Left lung (tissue), 10 donors: ENCODE data around the gene IL1R2. TPM values are rescaled to one million over a fixed set of nuclear protein-coding genes. Genes with fewer than 3 reads are reported as not detected.
A peak's percentile ranks its signal among the peaks of the same experiment; 100 is the strongest.

ENCODE experiments used
- ATAC-seq: fragments of 200-7000 bp; cut with Tn5 transposase; one replicate; pipeline ENCODE4 v1.9.1; 2020; ENCODE audit warnings: moderate library complexity
- DNase-seq, 4 donors: peaks; one replicate each; pipeline ENCODE4 v3.0.0-alpha.2; 2013 to 2020
- H3K27ac ChIP-seq, 2 donors: fragments of 200-600 bp; sonication (generic) in 1 of 2; one replicate each; pipeline versions ENCODE4 v1.5.0 to v1.8.0; 2020 to 2021
- H3K27me3 ChIP-seq, 2 donors: fragments of 200-600 bp; sonication (generic) in 1 of 2; one replicate each; pipeline versions ENCODE4 v1.5.0 to v1.8.0; 2020 to 2021
- H3K36me3 ChIP-seq, 2 donors: fragments of 200-600 bp; sonication (generic) in 1 of 2; one replicate each; pipeline versions ENCODE4 v1.5.0 to v1.8.0; 2020 to 2021
- H3K4me1 ChIP-seq, 2 donors: fragments of 200-600 bp; one replicate each; pipeline ENCODE4 v1.8.0; 2021
- H3K4me3 ChIP-seq, 2 donors: fragments of 200-600 bp; sonication (generic) in 1 of 2; one replicate each; pipeline versions ENCODE4 v1.5.0 to v1.8.0; 2020 to 2021; ENCODE audit warnings: mild to moderate bottlenecking in 1 of 2
- H3K9me3 ChIP-seq, 2 donors: fragments of 200-600 bp; sonication (generic) in 1 of 2; one replicate each; pipeline versions ENCODE4 v1.5.0 to v1.8.0; 2020 to 2021
- intact Hi-C, 2 donors: fragments of 100-400 bp; cut with DNase I; formaldehyde crosslinking; loops; one replicate each; pipeline versions ENCODE4 v1.11.2 to v1.14.2; 2022
- polyA plus RNA-seq, 6 donors: library from polyadenylated mRNA; unstranded; fragments of 120-200 nt; gene quantifications; one replicate each; pipeline ENCODE4 v1.2.1, GENCODE V29; 2013; ENCODE audit not compliant: insufficient read length in 6 of 6
- total RNA-seq, 2 donors: library from RNA; stranded (reverse); fragmentation: NEBNext Ultra II Directional; extraction: Animal tissue kit (Norgen Biotek cat#: 25700); gene quantifications; one replicate each; pipeline ENCODE4 v1.2.1, GENCODE V29; 2021
- TF ChIP-seq, protein P1 (sequence below), 2 donors: fragments of 200-600 bp; sonication (generic) in 1 of 2; IDR thresholded peaks; one replicate each; pipeline versions ENCODE4 v1.5.0 to v1.8.0; 2021; ENCODE audit warnings: antibody characterized with exemption in 2 of 2
- donor health status: DM: no; HTN: yes; CAD: no.
- donor health status: DM: no; HTN: no; CAD: no.

The IL1R2 gene
- total and polyA plus RNA-seq, 8 donors: 0.52 to 195 (median 0.80) TPM

DNA sequence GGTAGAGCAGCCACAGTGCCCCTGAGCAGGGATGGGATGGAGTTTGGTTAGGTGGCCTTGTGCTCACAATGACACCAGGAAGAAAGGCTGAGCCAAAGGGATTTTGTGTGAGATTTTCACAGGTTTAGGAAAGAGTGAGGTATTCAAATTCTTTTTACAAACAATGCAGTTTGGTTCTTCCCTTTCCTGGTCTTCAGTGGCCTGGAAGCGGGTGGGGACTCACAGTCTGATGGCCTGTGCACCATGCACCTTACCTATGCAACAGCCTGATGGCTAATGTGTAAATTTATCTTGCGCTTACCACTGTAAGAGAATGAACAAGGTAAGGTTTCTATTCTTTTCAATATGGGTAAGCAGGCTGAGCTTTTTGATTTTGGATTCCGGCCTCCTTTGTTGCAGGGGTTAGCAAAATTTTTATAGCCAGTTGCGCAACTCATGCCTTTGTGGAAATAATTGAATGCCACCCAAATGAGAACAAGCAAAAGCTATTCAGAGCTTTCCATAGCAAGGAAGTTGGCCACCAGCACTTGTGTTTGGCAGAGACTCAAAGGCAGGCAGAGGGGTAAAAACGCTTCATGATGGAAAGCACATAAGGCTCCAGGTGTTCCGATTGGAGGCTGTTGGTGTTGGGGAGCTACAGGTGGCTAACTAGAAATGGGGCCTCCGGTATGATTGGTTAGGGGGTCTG, 23.8 kb upstream of the IL1R2 start:
- TF ChIP-seq, protein P1, sequence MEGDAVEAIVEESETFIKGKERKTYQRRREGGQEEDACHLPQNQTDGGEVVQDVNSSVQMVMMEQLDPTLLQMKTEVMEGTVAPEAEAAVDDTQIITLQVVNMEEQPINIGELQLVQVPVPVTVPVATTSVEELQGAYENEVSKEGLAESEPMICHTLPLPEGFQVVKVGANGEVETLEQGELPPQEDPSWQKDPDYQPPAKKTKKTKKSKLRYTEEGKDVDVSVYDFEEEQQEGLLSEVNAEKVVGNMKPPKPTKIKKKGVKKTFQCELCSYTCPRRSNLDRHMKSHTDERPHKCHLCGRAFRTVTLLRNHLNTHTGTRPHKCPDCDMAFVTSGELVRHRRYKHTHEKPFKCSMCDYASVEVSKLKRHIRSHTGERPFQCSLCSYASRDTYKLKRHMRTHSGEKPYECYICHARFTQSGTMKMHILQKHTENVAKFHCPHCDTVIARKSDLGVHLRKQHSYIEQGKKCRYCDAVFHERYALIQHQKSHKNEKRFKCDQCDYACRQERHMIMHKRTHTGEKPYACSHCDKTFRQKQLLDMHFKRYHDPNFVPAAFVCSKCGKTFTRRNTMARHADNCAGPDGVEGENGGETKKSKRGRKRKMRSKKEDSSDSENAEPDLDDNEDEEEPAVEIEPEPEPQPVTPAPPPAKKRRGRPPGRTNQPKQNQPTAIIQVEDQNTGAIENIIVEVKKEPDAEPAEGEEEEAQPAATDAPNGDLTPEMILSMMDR (IDR thresholded peaks at IDR 0.05): no peak
- H3K9me3 ChIP-seq: no peaks in the 10 kb centered on the region
- H3K4me3 ChIP-seq: no peak overlapping the region
- no peaks in the 10 kb centered on the region for H3K27me3 ChIP-seq
- H3K27ac ChIP-seq: no peak overlapping the region
- H3K4me1 ChIP-seq: peaks cover 6 to 49% of the 10 kb centered on the region in 2 donors
- peak; percentile 40 for ATAC-seq
- H3K36me3 ChIP-seq: no peaks in the 10 kb centered on the region
- intact Hi-C loops: no loop called here
- peak in 2 of 4 donors; percentile 38 to 64 for DNase-seq

DNA sequence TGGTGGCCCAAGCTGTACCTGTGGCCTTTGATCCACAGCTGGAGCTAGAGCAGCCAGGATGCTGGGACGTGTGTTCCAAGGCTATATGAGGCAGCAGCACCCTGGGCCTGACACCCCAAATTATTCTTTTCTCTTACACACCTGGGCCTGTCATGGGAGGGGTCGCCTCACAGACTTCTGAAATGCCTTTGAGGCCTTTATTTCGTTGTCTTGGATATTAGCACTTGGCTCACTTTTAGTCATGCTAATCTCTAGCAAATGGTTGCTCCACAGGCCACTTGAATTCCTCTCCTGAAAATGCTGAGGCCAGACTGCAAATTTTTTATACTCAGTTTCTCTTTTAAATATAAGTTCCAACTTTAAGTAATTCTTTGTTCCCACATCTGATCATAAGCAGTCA, 22.0 kb upstream of the IL1R2 start:
- no peaks in the 10 kb centered on the region for H3K36me3 ChIP-seq
- ATAC-seq (no peak), DNase-seq (no peak)
- no peak overlapping the region for H3K27ac ChIP-seq
- H3K4me3 ChIP-seq: no peak overlapping the region
- H3K27me3 ChIP-seq: no peaks in the 10 kb centered on the region
- TF ChIP-seq, protein P1 (IDR thresholded peaks at IDR 0.05): no peak
- intact Hi-C loops: no loop called here
- no peaks in the 10 kb centered on the region for H3K9me3 ChIP-seq
- peaks cover 6 to 56% of the 10 kb centered on the region in 2 donors for H3K4me1 ChIP-seq

DNA sequence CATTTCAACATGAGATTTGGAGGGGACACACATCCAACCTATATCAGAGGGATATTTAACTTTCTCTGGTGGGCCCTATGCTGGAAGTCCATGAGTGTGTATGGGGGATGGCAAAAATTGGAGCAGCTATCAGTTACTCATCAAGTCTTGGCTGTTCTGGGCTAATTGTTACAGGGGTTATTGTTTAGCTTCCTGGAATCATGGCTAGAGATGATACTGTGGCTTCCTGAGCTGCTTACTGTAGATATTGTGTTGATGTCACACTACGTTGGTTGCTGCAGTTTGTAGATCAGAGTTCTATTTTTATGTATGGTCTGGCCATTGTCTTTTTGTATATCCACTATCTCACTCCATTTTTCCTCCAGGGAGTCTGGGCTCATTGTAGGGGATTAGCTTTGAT, 20.9 kb upstream of the IL1R2 start:
- Histone ChIP-seq H3K27ac (no peak overlapping the region), H3K27me3 (no peaks in the 10 kb centered on the region), H3K9me3 (no peaks in the 10 kb centered on the region), H3K36me3 (no peaks in the 10 kb centered on the region), H3K4me3 (no peak overlapping the region), H3K4me1 (peaks cover 6 to 57% of the 10 kb centered on the region in 2 donors)
- no peak for DNase-seq
- intact Hi-C loops: no loop called here
- TF ChIP-seq, protein P1 (IDR thresholded peaks at IDR 0.05): no peak
- no peak for ATAC-seq

DNA sequence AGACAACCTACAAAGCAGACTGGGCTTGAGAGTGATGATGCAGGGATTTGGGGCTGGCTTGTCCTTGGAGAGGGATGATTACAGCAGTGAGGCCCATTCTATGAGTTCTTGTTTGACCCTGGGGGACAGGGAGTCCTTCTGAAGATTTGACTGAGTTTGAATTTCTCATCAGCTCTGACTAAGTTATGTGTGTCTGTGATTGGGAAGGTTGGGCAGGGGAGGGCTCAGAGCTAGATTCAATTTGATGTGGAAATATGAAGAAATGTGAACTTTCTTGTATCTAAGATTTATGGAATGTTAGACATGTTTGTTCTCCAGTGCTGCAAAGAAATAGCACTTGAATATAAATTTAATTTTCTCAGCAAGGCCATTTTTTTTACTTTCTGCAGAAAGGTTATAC, 19.9 kb upstream of the IL1R2 start:
- Histone ChIP-seq H3K36me3 (no peaks in the 10 kb centered on the region), H3K4me3 (no peak overlapping the region), H3K4me1 (peaks cover 6 to 53% of the 10 kb centered on the region in 2 donors), H3K9me3 (no peaks in the 10 kb centered on the region), H3K27ac (peak overlapping the region in 1 of 2 donors; percentile 84), H3K27me3 (no peaks in the 10 kb centered on the region)
- ATAC-seq (no peak), DNase-seq (no peak)
- TF ChIP-seq, protein P1 (IDR thresholded peaks at IDR 0.05): no peak
- intact Hi-C loops: no loop called here

DNA sequence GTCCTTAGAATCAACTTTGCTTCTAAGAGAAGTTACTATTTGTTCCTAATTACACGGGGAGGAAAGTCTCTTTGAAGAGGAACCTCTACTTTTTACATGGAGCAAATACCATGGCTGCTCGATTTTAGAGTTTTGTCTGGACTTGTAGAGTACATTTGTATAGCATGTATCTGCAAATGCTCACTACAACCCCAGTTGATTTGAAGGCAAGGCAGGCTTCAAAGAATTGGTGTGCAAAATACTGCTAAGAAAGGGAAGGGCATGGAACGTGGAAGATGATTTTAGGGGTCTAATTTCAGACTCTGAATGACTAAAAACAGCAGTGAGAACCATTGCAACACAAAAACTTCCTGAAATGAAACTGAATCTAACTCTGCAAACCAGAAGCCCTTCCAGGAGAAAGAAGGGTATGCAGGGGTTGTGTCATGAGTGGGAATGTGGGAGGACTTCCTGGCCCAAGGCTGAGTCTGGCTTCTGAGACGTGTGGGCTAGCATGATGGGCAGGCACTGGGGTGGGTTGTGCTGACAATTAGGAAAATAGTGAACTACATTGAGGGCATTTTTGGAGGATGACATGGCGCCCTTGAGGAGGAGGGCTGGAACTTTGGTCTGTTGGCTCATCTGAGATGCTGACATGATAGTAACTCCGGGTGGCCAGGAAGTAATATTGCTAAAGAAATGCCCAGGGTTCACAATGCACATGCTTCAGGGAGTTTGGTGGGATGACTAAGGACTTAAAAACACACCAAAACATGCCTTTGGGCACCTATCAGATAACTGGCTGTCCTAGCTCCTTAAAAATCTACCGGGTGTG, 18.9 kb upstream of the IL1R2 start:
- no peak overlapping the region for H3K4me3 ChIP-seq
- no peak for DNase-seq
- TF ChIP-seq, protein P1 (IDR thresholded peaks at IDR 0.05): no peak
- H3K9me3 ChIP-seq: no peaks in the 10 kb centered on the region
- no peaks in the 10 kb centered on the region for H3K27me3 ChIP-seq
- peak; percentile 73 for ATAC-seq
- H3K27ac ChIP-seq: peak overlapping the region; percentile 7 to 84
- no peaks in the 10 kb centered on the region for H3K36me3 ChIP-seq
- intact Hi-C loops: no loop called here
- peaks cover 6 to 43% of the 10 kb centered on the region in 2 donors for H3K4me1 ChIP-seq
